Measurements from ENCODE around the gene EXD3. TPM values are rescaled to one million over a fixed set of nuclear protein-coding genes. Genes with fewer than 3 reads are reported as not detected.

The EXD3 gene
- total and polyA plus RNA-seq, 2 of the 13 experiments (the other 11 are each of a cell fraction or from before 2014, with no cell fraction given) = 2.7 to 4.8 TPM

GRCh38 chr9:137445930-137446431, 23.0 kb upstream of the EXD3 start (continued):
- TF ChIP-seq ZBTB2 (CRISPR knock-in tag; IDR thresholded peaks at IDR 0.05; ENCODE audit: low read depth) = no peak
- TF ChIP-seq MXD4 (CRISPR knock-in tag; IDR thresholded peaks at IDR 0.05) = no peak
- no peak for TF ChIP-seq ZNF441 (CRISPR knock-in tag; IDR thresholded peaks at IDR 0.05; ENCODE audit: borderline replicate concordance)
- no peak for TF ChIP-seq ZBTB42 (CRISPR knock-in tag; IDR thresholded peaks at IDR 0.05)
- TF ChIP-seq HOXD1 (CRISPR knock-in tag; IDR thresholded peaks at IDR 0.05) = no peak
- TF ChIP-seq ZFX (CRISPR knock-in tag; IDR thresholded peaks at IDR 0.05; ENCODE audit: low read depth) = 0 out of 2 replicates have a peak, but pooled peaks have one; percentile 9
- 0 out of 2 replicates have a peak, but pooled peaks have one; percentile 6 for TF ChIP-seq NRL (CRISPR knock-in tag; IDR thresholded peaks at IDR 0.05; ENCODE audit: borderline replicate concordance)
- 0 out of 2 replicates have a peak, but pooled peaks have one; percentile 13 for TF ChIP-seq SMAD1 (CRISPR knock-in tag; IDR thresholded peaks at IDR 0.05; ENCODE audit: borderline replicate concordance, low read depth)
- no peak for TF ChIP-seq HNF1B (CRISPR knock-in tag; IDR thresholded peaks at IDR 0.05)
- no peak for TF ChIP-seq TEAD3 (CRISPR knock-in tag; optimal IDR thresholded peaks at IDR 0.05; ENCODE audit: borderline replicate concordance)
- TF ChIP-seq, protein P1, sequence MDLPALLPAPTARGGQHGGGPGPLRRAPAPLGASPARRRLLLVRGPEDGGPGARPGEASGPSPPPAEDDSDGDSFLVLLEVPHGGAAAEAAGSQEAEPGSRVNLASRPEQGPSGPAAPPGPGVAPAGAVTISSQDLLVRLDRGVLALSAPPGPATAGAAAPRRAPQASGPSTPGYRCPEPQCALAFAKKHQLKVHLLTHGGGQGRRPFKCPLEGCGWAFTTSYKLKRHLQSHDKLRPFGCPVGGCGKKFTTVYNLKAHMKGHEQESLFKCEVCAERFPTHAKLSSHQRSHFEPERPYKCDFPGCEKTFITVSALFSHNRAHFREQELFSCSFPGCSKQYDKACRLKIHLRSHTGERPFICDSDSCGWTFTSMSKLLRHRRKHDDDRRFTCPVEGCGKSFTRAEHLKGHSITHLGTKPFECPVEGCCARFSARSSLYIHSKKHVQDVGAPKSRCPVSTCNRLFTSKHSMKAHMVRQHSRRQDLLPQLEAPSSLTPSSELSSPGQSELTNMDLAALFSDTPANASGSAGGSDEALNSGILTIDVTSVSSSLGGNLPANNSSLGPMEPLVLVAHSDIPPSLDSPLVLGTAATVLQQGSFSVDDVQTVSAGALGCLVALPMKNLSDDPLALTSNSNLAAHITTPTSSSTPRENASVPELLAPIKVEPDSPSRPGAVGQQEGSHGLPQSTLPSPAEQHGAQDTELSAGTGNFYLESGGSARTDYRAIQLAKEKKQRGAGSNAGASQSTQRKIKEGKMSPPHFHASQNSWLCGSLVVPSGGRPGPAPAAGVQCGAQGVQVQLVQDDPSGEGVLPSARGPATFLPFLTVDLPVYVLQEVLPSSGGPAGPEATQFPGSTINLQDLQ (CRISPR knock-in tag; IDR thresholded peaks at IDR 0.05) = no peak
- TF ChIP-seq CC2D1A (CRISPR knock-in tag; IDR thresholded peaks at IDR 0.05) = no peak
- TF ChIP-seq IRX3 (CRISPR knock-in tag; IDR thresholded peaks at IDR 0.05; ENCODE audit: borderline replicate concordance, low read depth) = no peak
- TF ChIP-seq ZNF841 (CRISPR knock-in tag; IDR thresholded peaks at IDR 0.05; ENCODE audit: borderline replicate concordance) = no peak
- no peak for TF ChIP-seq GPN1 (CRISPR knock-in tag; IDR thresholded peaks at IDR 0.05; ENCODE audit: borderline replicate concordance)
- no peak for TF ChIP-seq KDM4B (CRISPR knock-in tag; IDR thresholded peaks at IDR 0.05)
- TF ChIP-seq, protein P2, sequence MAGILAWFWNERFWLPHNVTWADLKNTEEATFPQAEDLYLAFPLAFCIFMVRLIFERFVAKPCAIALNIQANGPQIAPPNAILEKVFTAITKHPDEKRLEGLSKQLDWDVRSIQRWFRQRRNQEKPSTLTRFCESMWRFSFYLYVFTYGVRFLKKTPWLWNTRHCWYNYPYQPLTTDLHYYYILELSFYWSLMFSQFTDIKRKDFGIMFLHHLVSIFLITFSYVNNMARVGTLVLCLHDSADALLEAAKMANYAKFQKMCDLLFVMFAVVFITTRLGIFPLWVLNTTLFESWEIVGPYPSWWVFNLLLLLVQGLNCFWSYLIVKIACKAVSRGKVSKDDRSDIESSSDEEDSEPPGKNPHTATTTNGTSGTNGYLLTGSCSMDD (CRISPR knock-in tag; IDR thresholded peaks at IDR 0.05) = no peak
- TF ChIP-seq FOXK2 (IDR thresholded peaks at IDR 0.05) = no peak
- TF ChIP-seq YY1 (IDR thresholded peaks at IDR 0.05; ENCODE audit: insufficient read depth, insufficient replicate concordance, low read depth, low read length) = peak; percentile 3
- no peak for TF ChIP-seq ZGPAT (CRISPR knock-in tag; IDR thresholded peaks at IDR 0.05)
- TF ChIP-seq AGO1 (IDR thresholded peaks at IDR 0.05; ENCODE audit: low read depth, low read length, poor library complexity, severe bottlenecking) = peak; percentile 74
- TF ChIP-seq SIN3B (IDR thresholded peaks at IDR 0.05; ENCODE audit: low read length) = no peak
- no peak for TF ChIP-seq IKZF4 (CRISPR knock-in tag; IDR thresholded peaks at IDR 0.05; ENCODE audit: borderline replicate concordance, low read depth, not compliant biosample characterization)
